ENCODE data around the gene TSPAN13.

TSPAN13 gene

GRCh38 chr7:16816824-16817223, 63.3 kb downstream of the TSPAN13 start:
- no peak for DNase-seq

GRCh38 chr7:16817536-16817935, 64.0 kb downstream of the TSPAN13 start:
- no peak for DNase-seq

GRCh38 chr7:16818732-16819131, 65.2 kb downstream of the TSPAN13 start:
- no peak for DNase-seq

GRCh38 chr7:16822029-16822428, 68.5 kb downstream of the TSPAN13 start:
- no peak for DNase-seq

- no peak for DNase-seq
These were observed 72.5 kb downstream of the TSPAN13 start for GRCh38 chr7:16826060-16826459.

- no peak for DNase-seq
These were observed 79.8 kb downstream of the TSPAN13 start for GRCh38 chr7:16833373-16833772.

Measured in CD4-positive, alpha-beta T cell treated with Interferon gamma for 1 hour (primary cell).